WERI-Rb-1 (cell line): Measurements from ENCODE around the gene USP36.

ENCODE experiments used
- DNase-seq: peaks from one replicate; pipeline ENCODE4 v3.0.0-alpha.2; 2020
- H3K27ac ChIP-seq: fragments of 250-450 bp; sonication (Bioruptor Pico); 2 replicates; pipeline ENCODE4 v1.5.1; 2020; ENCODE audit warnings: mild to moderate bottlenecking, moderate library complexity
- H3K27me3 ChIP-seq: fragments of 250-450 bp; sonication (Bioruptor Pico); 2 replicates; pipeline ENCODE4 v1.5.1; 2021; ENCODE audit warnings: mild to moderate bottlenecking, low read depth, moderate library complexity; ENCODE audit not compliant: insufficient read depth, severe bottlenecking
- H3K36me3 ChIP-seq: fragments of 250-450 bp; sonication (Bioruptor Pico); 2 replicates; pipeline ENCODE4 v1.5.1; 2020; ENCODE audit warnings: mild to moderate bottlenecking, moderate library complexity
- H3K4me3 ChIP-seq: 2 replicates; pipeline ENCODE4 v1.5.1; 2011; ENCODE audit warnings: low read depth, mild to moderate bottlenecking, control low read depth, low read length
- H3K9me3 ChIP-seq: fragments of 250-450 bp; sonication (Bioruptor Pico); 2 replicates; pipeline ENCODE4 v1.5.1; 2021; ENCODE audit warnings: mild to moderate bottlenecking, moderate library complexity; ENCODE audit not compliant: severe bottlenecking
- TF ChIP-seq, protein P1 (sequence below): IDR thresholded peaks from 2 replicates; pipeline ENCODE4 v1.5.1; 2011; ENCODE audit warnings: low read depth, mild to moderate bottlenecking, control low read depth, inconsistent platforms, low read length

Gene USP36

GRCh38 chr17:78803186-78803845 lies 37.3 kb downstream of the USP36 start:
- TF ChIP-seq, protein P1, sequence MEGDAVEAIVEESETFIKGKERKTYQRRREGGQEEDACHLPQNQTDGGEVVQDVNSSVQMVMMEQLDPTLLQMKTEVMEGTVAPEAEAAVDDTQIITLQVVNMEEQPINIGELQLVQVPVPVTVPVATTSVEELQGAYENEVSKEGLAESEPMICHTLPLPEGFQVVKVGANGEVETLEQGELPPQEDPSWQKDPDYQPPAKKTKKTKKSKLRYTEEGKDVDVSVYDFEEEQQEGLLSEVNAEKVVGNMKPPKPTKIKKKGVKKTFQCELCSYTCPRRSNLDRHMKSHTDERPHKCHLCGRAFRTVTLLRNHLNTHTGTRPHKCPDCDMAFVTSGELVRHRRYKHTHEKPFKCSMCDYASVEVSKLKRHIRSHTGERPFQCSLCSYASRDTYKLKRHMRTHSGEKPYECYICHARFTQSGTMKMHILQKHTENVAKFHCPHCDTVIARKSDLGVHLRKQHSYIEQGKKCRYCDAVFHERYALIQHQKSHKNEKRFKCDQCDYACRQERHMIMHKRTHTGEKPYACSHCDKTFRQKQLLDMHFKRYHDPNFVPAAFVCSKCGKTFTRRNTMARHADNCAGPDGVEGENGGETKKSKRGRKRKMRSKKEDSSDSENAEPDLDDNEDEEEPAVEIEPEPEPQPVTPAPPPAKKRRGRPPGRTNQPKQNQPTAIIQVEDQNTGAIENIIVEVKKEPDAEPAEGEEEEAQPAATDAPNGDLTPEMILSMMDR = no peak
- no peaks in the 10 kb centered on the region for H3K27me3 ChIP-seq
- DNase-seq = no peak
- H3K27ac ChIP-seq = no peak overlapping the region
- H3K36me3 ChIP-seq = peaks cover 85% of the 10 kb centered on the region
- no peak overlapping the region for H3K4me3 ChIP-seq
- H3K9me3 ChIP-seq = no peaks in the 10 kb centered on the region

DNA sequence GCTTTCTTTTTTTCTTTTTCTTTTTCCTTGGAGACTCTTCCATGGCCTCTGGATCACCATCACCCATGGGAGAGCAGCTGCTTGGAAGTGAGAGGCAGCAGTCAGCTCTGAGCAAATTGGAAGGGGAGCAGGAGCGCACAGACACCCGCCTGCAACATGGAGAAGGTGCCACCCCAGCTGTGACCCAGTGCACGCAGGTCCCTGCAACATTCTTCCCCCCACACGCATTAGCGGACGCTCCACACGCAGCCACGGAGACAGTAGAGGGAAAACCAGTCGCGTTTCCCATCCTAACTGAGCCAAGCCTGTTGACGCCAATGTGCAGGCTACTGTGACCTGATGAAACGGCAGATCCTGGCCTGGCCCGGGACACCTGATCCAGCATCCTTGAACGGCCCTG lies 38.2 kb downstream of the USP36 start:
- TF ChIP-seq, protein P1 = no peak
- H3K9me3 ChIP-seq = no peaks in the 10 kb centered on the region
- no peak for DNase-seq

GRCh38 chr17:78802008-78802407 lies 38.6 kb downstream of the USP36 start:
- H3K27ac ChIP-seq = no peak overlapping the region
- H3K27me3 ChIP-seq = no peaks in the 10 kb centered on the region
- H3K36me3 ChIP-seq = peaks cover 85% of the 10 kb centered on the region
- H3K4me3 ChIP-seq = no peak overlapping the region
- DNase-seq = no peak
- TF ChIP-seq, protein P1 = no peak
- H3K9me3 ChIP-seq = no peaks in the 10 kb centered on the region

More for the DNA sequence above, 38.2 kb downstream of the USP36 start:
- Histone ChIP-seq H3K27me3 (no peaks in the 10 kb centered on the region), H3K27ac (no peak overlapping the region), H3K4me3 (no peak overlapping the region), H3K36me3 (peaks cover 85% of the 10 kb centered on the region)

GRCh38 chr17:78800132-78800931 lies 40.3 kb downstream of the USP36 start:
- H3K27ac ChIP-seq = no peak overlapping the region
- H3K27me3 ChIP-seq = no peaks in the 10 kb centered on the region
- no peak for DNase-seq
- H3K36me3 ChIP-seq = peaks cover 85% of the 10 kb centered on the region
- no peak overlapping the region for H3K4me3 ChIP-seq
- no peaks in the 10 kb centered on the region for H3K9me3 ChIP-seq
- TF ChIP-seq, protein P1 = no peak

GRCh38 chr17:78798695-78799559 lies 41.7 kb downstream of the USP36 start:
- Histone ChIP-seq H3K27ac (no peak overlapping the region; the same call in 1 of the 2 replicates), H3K9me3 (no peaks in the 10 kb centered on the region), H3K27me3 (no peaks in the 10 kb centered on the region), H3K36me3 (peaks cover 86% of the 10 kb centered on the region), H3K4me3 (no peak overlapping the region)
- DNase-seq = peak; percentile 62
- TF ChIP-seq, protein P1 = peak; percentile 79
